HepG2 (cell line): ENCODE measurements around the gene EFCAB14. TPM values are rescaled to one million over a fixed set of nuclear protein-coding genes. Genes with fewer than 3 reads are reported as not detected.

Experiments
- CEBPB ChIP-seq: IDR thresholded peaks from 2 replicates; pipeline ENCODE4 v1.6.1; 2011; ENCODE audit warnings: low read depth, low read length, improper control_type of control experiment, borderline replicate concordance
- HHEX ChIP-seq: IDR thresholded peaks from 2 replicates; pipeline ENCODE4 v1.6.1; 2016; ENCODE audit warnings: control low read depth
- NR2F6 ChIP-seq, 2 experiments: IDR thresholded peaks; 2 replicates each; pipeline ENCODE4 v1.6.1; 2016; ENCODE audit warnings: antibody characterized with exemption in 1 of 2, mild to moderate bottlenecking in 1 of 2
- PHF20 ChIP-seq: sonication (generic); formaldehyde crosslinking; IDR thresholded peaks from 2 replicates; pipeline ENCODE4 v1.5.0; 2020; ENCODE audit warnings: mild to moderate bottlenecking, missing genetic modification reagents
- PITX1 ChIP-seq: sonication (generic); formaldehyde crosslinking; IDR thresholded peaks from 2 replicates; pipeline ENCODE4 v1.5.1; 2020; ENCODE audit warnings: mild to moderate bottlenecking, missing genetic modification reagents
- REXO4 ChIP-seq: sonication (generic); formaldehyde crosslinking; IDR thresholded peaks from 2 replicates; pipeline ENCODE4 v1.8.0; 2022; ENCODE audit warnings: missing genetic modification reagents, mild to moderate bottlenecking, borderline replicate concordance
- SAP130 ChIP-seq: IDR thresholded peaks from 2 replicates; pipeline ENCODE4 v1.6.1; 2016; ENCODE audit warnings: low read depth
- SMYD3 ChIP-seq: sonication (generic); formaldehyde crosslinking; IDR thresholded peaks from 2 replicates; pipeline ENCODE4 v1.8.1; 2023; ENCODE audit warnings: mild to moderate bottlenecking, missing genetic modification reagents
- SOX6 ChIP-seq, 2 experiments: fragments of 450-650 bp in 1 of 2; sonication (generic) in 1 of 2; formaldehyde crosslinking in 1 of 2; IDR thresholded peaks; 2 replicates each; pipeline versions ENCODE4 v1.4.0 to v1.6.1; 2017 to 2020; ENCODE audit warnings: antibody characterized with exemption in 1 of 2, mild to moderate bottlenecking in 1 of 2, missing genetic modification reagents in 1 of 2
- STAG1 ChIP-seq: sonication (generic); formaldehyde crosslinking; IDR thresholded peaks from 2 replicates; pipeline ENCODE4 v1.4.0; 2020; ENCODE audit warnings: missing genetic modification reagents
- ZBTB1 ChIP-seq: sonication (generic); formaldehyde crosslinking; IDR thresholded peaks from 2 replicates; pipeline ENCODE4 v1.4.0; 2020; ENCODE audit warnings: missing genetic modification reagents, borderline replicate concordance
- ZBTB37 ChIP-seq: sonication (generic); formaldehyde crosslinking; IDR thresholded peaks from 2 replicates; pipeline ENCODE4 v1.4.0; 2020; ENCODE audit warnings: mild to moderate bottlenecking, missing genetic modification reagents
- ZNF101 ChIP-seq: sonication (generic); formaldehyde crosslinking; IDR thresholded peaks from 2 replicates; pipeline ENCODE4 v1.4.0; 2020; ENCODE audit warnings: mild to moderate bottlenecking, low read depth, missing genetic modification reagents, borderline replicate concordance
- ZNF24 ChIP-seq: fragments of 450-650 bp; IDR thresholded peaks from 2 replicates; pipeline ENCODE4 v1.6.1; 2017; ENCODE audit warnings: antibody characterized with exemption, mild to moderate bottlenecking
- ZNF710 ChIP-seq: sonication (generic); formaldehyde crosslinking; IDR thresholded peaks from 2 replicates; pipeline ENCODE4 v1.5.0; 2020; ENCODE audit warnings: mild to moderate bottlenecking, missing genetic modification reagents, borderline replicate concordance
- ZNF878 ChIP-seq: sonication (generic); formaldehyde crosslinking; IDR thresholded peaks from 2 replicates; pipeline ENCODE4 v1.8.1; 2023; ENCODE audit warnings: mild to moderate bottlenecking, missing genetic modification reagents, moderate library complexity
- ZNF883 ChIP-seq: sonication (generic); formaldehyde crosslinking; IDR thresholded peaks from 2 replicates; pipeline ENCODE4 v1.5.1; 2020; ENCODE audit warnings: mild to moderate bottlenecking, missing genetic modification reagents; ENCODE audit errors: not compliant biosample characterization
- ZSCAN29 ChIP-seq: sonication (generic); formaldehyde crosslinking; conservative IDR thresholded peaks from 2 replicates; pipeline ENCODE4 v1.4.0; 2020; ENCODE audit warnings: mild to moderate bottlenecking, missing genetic modification reagents
- polyA plus RNA-seq, 8 experiments: library from polyadenylated mRNA; depleted of rRNA in 3 of 8; stranded (reverse) in 7 of 8; unstranded in 1 of 8; fragments of >200 nt; fragmentation: Illumina TruSeq in 4 of 8; extraction: Trizol in 4 of 8; gene quantifications; 2 replicates each; pipeline versions ENCODE4 v1.2.1 to v1.2.3, GENCODE V29; 2011 to 2016; ENCODE audit warnings: low read depth in 4 of 8, missing spikeins in 1 of 8, mixed read lengths in 1 of 8; ENCODE audit not compliant: insufficient read depth in 1 of 8
- total RNA-seq, 5 experiments: library from RNA; depleted of rRNA; stranded (reverse); fragments of >200 nt; fragmentation: Illumina TruSeq; extraction: Trizol; gene quantifications; 2 replicates each; pipeline ENCODE4 v1.2.3, GENCODE V29; 2016; ENCODE audit warnings: low read depth in 1 of 5
- TF ChIP-seq, protein P1 (sequence below): sonication (generic); formaldehyde crosslinking; IDR thresholded peaks from 2 replicates; pipeline ENCODE4 v1.4.0; 2020; ENCODE audit warnings: missing genetic modification reagents, borderline replicate concordance
- TF ChIP-seq, protein P2 (sequence below): sonication (generic); formaldehyde crosslinking; conservative IDR thresholded peaks from 2 replicates; pipeline ENCODE4 v1.4.0; 2020; ENCODE audit warnings: missing genetic modification reagents

EFCAB14 gene
- total and polyA plus RNA-seq, 2 of the 13 experiments (the other 11 are each of a cell fraction or from before 2014, with no cell fraction given), result 13.4 to 17.9 TPM

GRCh38 chr1:46724991-46725735 lies 6.2 kb upstream of the EFCAB14 start (continued):
- TF ChIP-seq, protein P1, sequence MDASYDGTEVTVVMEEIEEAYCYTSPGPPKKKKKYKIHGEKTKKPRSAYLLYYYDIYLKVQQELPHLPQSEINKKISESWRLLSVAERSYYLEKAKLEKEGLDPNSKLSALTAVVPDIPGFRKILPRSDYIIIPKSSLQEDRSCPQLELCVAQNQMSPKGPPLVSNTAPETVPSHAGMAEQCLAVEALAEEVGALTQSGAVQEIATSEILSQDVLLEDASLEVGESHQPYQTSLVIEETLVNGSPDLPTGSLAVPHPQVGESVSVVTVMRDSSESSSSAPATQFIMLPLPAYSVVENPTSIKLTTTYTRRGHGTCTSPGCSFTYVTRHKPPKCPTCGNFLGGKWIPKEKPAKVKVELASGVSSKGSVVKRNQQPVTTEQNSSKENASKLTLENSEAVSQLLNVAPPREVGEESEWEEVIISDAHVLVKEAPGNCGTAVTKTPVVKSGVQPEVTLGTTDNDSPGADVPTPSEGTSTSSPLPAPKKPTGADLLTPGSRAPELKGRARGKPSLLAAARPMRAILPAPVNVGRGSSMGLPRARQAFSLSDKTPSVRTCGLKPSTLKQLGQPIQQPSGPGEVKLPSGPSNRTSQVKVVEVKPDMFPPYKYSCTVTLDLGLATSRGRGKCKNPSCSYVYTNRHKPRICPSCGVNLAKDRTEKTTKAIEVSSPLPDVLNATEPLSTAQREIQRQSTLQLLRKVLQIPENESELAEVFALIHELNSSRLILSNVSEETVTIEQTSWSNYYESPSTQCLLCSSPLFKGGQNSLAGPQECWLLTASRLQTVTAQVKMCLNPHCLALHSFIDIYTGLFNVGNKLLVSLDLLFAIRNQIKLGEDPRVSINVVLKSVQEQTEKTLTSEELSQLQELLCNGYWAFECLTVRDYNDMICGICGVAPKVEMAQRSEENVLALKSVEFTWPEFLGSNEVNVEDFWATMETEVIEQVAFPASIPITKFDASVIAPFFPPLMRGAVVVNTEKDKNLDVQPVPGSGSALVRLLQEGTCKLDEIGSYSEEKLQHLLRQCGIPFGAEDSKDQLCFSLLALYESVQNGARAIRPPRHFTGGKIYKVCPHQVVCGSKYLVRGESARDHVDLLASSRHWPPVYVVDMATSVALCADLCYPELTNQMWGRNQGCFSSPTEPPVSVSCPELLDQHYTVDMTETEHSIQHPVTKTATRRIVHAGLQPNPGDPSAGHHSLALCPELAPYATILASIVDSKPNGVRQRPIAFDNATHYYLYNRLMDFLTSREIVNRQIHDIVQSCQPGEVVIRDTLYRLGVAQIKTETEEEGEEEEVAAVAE, result peak; percentile 45; the same call in 1 of the 2 replicates
- no peak for TF ChIP-seq ZBTB1 (CRISPR knock-in tag)
- peak; percentile 34; the same call in 1 of the 2 replicates for TF ChIP-seq CEBPB
- no peak for TF ChIP-seq ZNF710
- TF ChIP-seq HHEX (CRISPR knock-in tag), result no peak
- TF ChIP-seq ZNF101 (CRISPR knock-in tag), result no peak
- peak; percentile 39; the same call in 1 of the 2 replicates for TF ChIP-seq PITX1 (CRISPR knock-in tag)
- TF ChIP-seq NR2F6 (IDR thresholded peaks at IDR 0.05), result no peak
- 0 out of 2 replicates have a peak, but pooled peaks have one; percentile 19 for TF ChIP-seq NR2F6 (CRISPR knock-in tag; IDR thresholded peaks at IDR 0.05)
- TF ChIP-seq STAG1 (CRISPR knock-in tag), result peak; percentile 85
- no peak for TF ChIP-seq PHF20 (CRISPR knock-in tag)
- TF ChIP-seq SAP130 (CRISPR knock-in tag), result peak; percentile 25; the same call in 1 of the 2 replicates
- TF ChIP-seq ZNF24, result 0 out of 2 replicates have a peak, but pooled peaks have one; percentile 21
- no peak for TF ChIP-seq ZNF883 (CRISPR knock-in tag)
- no peak for TF ChIP-seq REXO4 (CRISPR knock-in tag)
- 0 out of 2 replicates have a peak, but pooled peaks have one; percentile 16 for TF ChIP-seq ZNF878 (CRISPR knock-in tag)
- TF ChIP-seq ZSCAN29 (CRISPR knock-in tag), result no peak
- no peak for TF ChIP-seq SOX6 (IDR thresholded peaks at IDR 0.05)
- no peak; the same call in 1 of the 2 replicates for TF ChIP-seq SOX6 (CRISPR knock-in tag; IDR thresholded peaks at IDR 0.05)
- TF ChIP-seq, protein P2, sequence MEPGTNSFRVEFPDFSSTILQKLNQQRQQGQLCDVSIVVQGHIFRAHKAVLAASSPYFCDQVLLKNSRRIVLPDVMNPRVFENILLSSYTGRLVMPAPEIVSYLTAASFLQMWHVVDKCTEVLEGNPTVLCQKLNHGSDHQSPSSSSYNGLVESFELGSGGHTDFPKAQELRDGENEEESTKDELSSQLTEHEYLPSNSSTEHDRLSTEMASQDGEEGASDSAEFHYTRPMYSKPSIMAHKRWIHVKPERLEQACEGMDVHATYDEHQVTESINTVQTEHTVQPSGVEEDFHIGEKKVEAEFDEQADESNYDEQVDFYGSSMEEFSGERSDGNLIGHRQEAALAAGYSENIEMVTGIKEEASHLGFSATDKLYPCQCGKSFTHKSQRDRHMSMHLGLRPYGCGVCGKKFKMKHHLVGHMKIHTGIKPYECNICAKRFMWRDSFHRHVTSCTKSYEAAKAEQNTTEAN (CRISPR knock-in tag), result no peak
- TF ChIP-seq ZBTB37 (CRISPR knock-in tag), result no peak
- TF ChIP-seq SMYD3 (CRISPR knock-in tag), result no peak
